Vagina (tissue), 2 donors: ENCODE data around the gene DCDC2C. TPM values are rescaled to one million over a fixed set of nuclear protein-coding genes. Genes with fewer than 3 reads are reported as not detected.

ENCODE experiments used
- DNase-seq, 2 donors: peaks; one replicate each; pipeline ENCODE4 v3.0.0-alpha.2; 2017; ENCODE audit errors: extremely low spot score in 2 of 2
- H3K27ac ChIP-seq: fragments of 200-600 bp; sonication (generic); one replicate; pipeline ENCODE4 v1.5.1; 2019
- H3K27me3 ChIP-seq: fragments of 200-600 bp; sonication (generic); one replicate; pipeline ENCODE4 v1.5.1; 2019
- H3K36me3 ChIP-seq, 2 donors: fragments of 200-600 bp; sonication (generic); one replicate each; pipeline ENCODE4 v1.5.1; 2017 to 2019
- H3K4me1 ChIP-seq: fragments of 200-600 bp; sonication (generic); one replicate; pipeline ENCODE4 v1.5.1; 2019
- H3K4me3 ChIP-seq, 2 donors: fragments of 200-600 bp; sonication (generic); 1 replicate in 1 of 2; 2 replicates in 1 of 2; pipeline ENCODE4 v1.5.1; 2016 to 2019
- H3K9me3 ChIP-seq: fragments of 200-600 bp; sonication (generic); one replicate; pipeline ENCODE4 v1.5.1; 2019
- CTCF ChIP-seq, 3 experiments: fragments of 450-650 bp in 2 of 3; fragments of 200-600 bp in 1 of 3; sonication (generic) in 1 of 3; IDR thresholded peaks; one replicate each; pipeline ENCODE4 v1.5.1; 2017 to 2019; ENCODE audit warnings: antibody characterized with exemption in 3 of 3, mild to moderate bottlenecking in 2 of 3, moderate library complexity in 2 of 3
- POLR2A ChIP-seq, 2 donors: fragments of 450-650 bp; IDR thresholded peaks; one replicate each; pipeline ENCODE4 v1.6.1; 2017; ENCODE audit warnings: antibody characterized with exemption in 2 of 2, mild to moderate bottlenecking in 2 of 2, moderate library complexity in 2 of 2
- POLR2AphosphoS5 ChIP-seq, 2 donors: sonication (generic); formaldehyde crosslinking; IDR thresholded peaks; one replicate each; pipeline ENCODE4 v1.9.0; 2017; ENCODE audit warnings: antibody characterized with exemption in 2 of 2, mild to moderate bottlenecking in 2 of 2, low read depth in 1 of 2; ENCODE audit not compliant: insufficient read depth in 1 of 2
- intact Hi-C: fragments of 100-400 bp; cut with DNase I; formaldehyde crosslinking; loops from one replicate; pipeline ENCODE4 v1.15.1; 2023
- total RNA-seq: library from RNA; depleted of rRNA; stranded (reverse); fragments of >200 nt; gene quantifications from one replicate; pipeline ENCODE4 v1.2.3, GENCODE V29; 2016

Gene DCDC2C
- total RNA-seq, 1 donor from 2014 or later, result not detected

GRCh38 chr2:3823748-3824147, 120.4 kb downstream of the DCDC2C start:
- no peak for DNase-seq
- no peak for TF ChIP-seq POLR2A (IDR thresholded peaks at IDR 0.05)
- no peak for TF ChIP-seq POLR2AphosphoS5 (IDR thresholded peaks at IDR 0.05; ENCODE audit: insufficient read depth in 1 of 2, low read depth in 1 of 2)
- no peak for TF ChIP-seq CTCF (IDR thresholded peaks at IDR 0.05)
- intact Hi-C loops, result no loop called here
- H3K27me3 ChIP-seq, result no peaks in the 10 kb centered on the region
- H3K4me3 ChIP-seq, result no peak overlapping the region
- H3K9me3 ChIP-seq, result no peaks in the 10 kb centered on the region
- H3K27ac ChIP-seq, result no peak overlapping the region
- H3K4me1 ChIP-seq, result no peaks in the 10 kb centered on the region
- H3K36me3 ChIP-seq, result no peaks in the 10 kb centered on the region

GRCh38 chr2:3827673-3828575, 124.5 kb downstream of the DCDC2C start:
- H3K27ac ChIP-seq, result no peak overlapping the region
- H3K9me3 ChIP-seq, result no peaks in the 10 kb centered on the region
- H3K36me3 ChIP-seq, result no peaks in the 10 kb centered on the region
- no peak for DNase-seq
- no peak overlapping the region for H3K4me3 ChIP-seq
- intact Hi-C loops, result no loop called here
- H3K27me3 ChIP-seq, result no peaks in the 10 kb centered on the region
- no peaks in the 10 kb centered on the region for H3K4me1 ChIP-seq
- TF ChIP-seq POLR2AphosphoS5 (IDR thresholded peaks at IDR 0.05; ENCODE audit: insufficient read depth in 1 of 2, low read depth in 1 of 2), result no peak
- no peak for TF ChIP-seq CTCF (IDR thresholded peaks at IDR 0.05)
- TF ChIP-seq POLR2A (IDR thresholded peaks at IDR 0.05), result no peak

GRCh38 chr2:3830796-3831195, 127.4 kb downstream of the DCDC2C start:
- no peak overlapping the region for H3K4me3 ChIP-seq
- H3K9me3 ChIP-seq, result no peaks in the 10 kb centered on the region
- intact Hi-C loops, result no loop called here
- no peak overlapping the region for H3K27ac ChIP-seq
- no peaks in the 10 kb centered on the region for H3K4me1 ChIP-seq
- no peaks in the 10 kb centered on the region for H3K36me3 ChIP-seq
- TF ChIP-seq CTCF (IDR thresholded peaks at IDR 0.05) (no peak), POLR2AphosphoS5 (IDR thresholded peaks at IDR 0.05; ENCODE audit: insufficient read depth in 1 of 2, low read depth in 1 of 2) (no peak), POLR2A (IDR thresholded peaks at IDR 0.05) (no peak)
- no peaks in the 10 kb centered on the region for H3K27me3 ChIP-seq
- DNase-seq, result no peak

- Histone ChIP-seq H3K9me3 (no peaks in the 10 kb centered on the region), H3K4me3 (no peak overlapping the region), H3K4me1 (no peaks in the 10 kb centered on the region), H3K27ac (no peak overlapping the region), H3K27me3 (no peaks in the 10 kb centered on the region), H3K36me3 (no peaks in the 10 kb centered on the region)
- TF ChIP-seq POLR2A (IDR thresholded peaks at IDR 0.05) (no peak), CTCF (IDR thresholded peaks at IDR 0.05) (no peak), POLR2AphosphoS5 (IDR thresholded peaks at IDR 0.05; ENCODE audit: insufficient read depth in 1 of 2, low read depth in 1 of 2) (no peak)
- intact Hi-C loops, result no loop called here
- no peak for DNase-seq
These were observed 133.7 kb downstream of the DCDC2C start for GRCh38 chr2:3837086-3837485.

DNA sequence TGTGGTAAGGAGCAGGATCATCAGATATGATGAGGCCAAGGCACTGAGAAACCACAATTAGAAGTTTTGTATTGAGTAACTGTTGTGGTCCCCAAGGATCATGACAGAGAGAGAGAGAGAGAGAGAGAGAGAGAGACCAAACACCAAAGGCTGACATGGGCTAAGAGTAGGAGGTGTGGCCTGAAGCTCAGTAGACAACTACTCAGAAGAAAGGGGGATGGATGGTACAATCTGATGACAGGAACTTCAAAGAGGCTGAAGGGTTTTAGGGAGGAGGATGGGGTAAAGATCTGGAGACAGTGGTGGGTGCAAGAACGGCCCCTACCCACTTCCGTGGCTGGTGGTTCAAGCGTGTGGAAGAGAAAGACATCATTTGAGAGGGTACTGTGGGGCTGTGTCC, 135.0 kb downstream of the DCDC2C start:
- no peaks in the 10 kb centered on the region for H3K36me3 ChIP-seq
- H3K4me3 ChIP-seq, result no peak overlapping the region
- no peaks in the 10 kb centered on the region for H3K27me3 ChIP-seq
- H3K27ac ChIP-seq, result no peak overlapping the region
- intact Hi-C loops, result no loop called here
- no peaks in the 10 kb centered on the region for H3K4me1 ChIP-seq
- H3K9me3 ChIP-seq, result no peaks in the 10 kb centered on the region
- TF ChIP-seq POLR2A (IDR thresholded peaks at IDR 0.05) (no peak), CTCF (IDR thresholded peaks at IDR 0.05) (no peak), POLR2AphosphoS5 (IDR thresholded peaks at IDR 0.05; ENCODE audit: insufficient read depth in 1 of 2, low read depth in 1 of 2) (no peak)
- no peak for DNase-seq
